ENCODE results near the gene HLCS.

HLCS gene

DNA sequence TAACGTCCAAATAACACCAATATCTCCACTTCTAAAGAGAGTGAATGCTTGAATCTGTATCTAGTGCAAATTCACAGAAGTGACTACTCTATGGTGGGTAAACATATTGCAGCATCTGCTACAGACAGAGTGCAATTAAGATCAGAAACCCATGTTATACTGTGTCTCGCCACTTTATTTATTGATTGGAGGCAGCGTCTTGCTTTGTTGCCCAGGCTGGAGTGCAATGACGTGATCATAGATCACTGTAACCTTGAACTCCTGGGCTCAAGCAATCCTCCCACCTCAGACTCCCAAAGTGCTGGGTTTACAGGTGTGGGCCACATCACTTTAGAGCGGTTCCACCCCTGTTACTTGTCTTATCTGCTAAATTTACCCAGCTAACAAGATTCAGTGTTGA lies 57.0 kb downstream of the HLCS start:
- ChIA-PET CTCF (no interaction called here), POLR2A (no interaction called here)
- Histone ChIP-seq H3K4me1 (ENCODE audit: control extremely low read depth in 1 of 4, control insufficient read depth in 4 of 4, insufficient read depth in 4 of 4, low read length in 3 of 4) (no peaks in the 10 kb centered on the region), H3K4me3 (ENCODE audit: control insufficient read depth in 1 of 7, extremely low read depth in 1 of 7, insufficient read depth in 4 of 7, low read depth in 2 of 7, low read length in 6 of 7) (no peak overlapping the region), H3K27ac (ENCODE audit: insufficient read depth in 1 of 2, low read depth in 1 of 2, low read length in 2 of 2, poor library complexity in 1 of 2, severe bottlenecking in 2 of 2) (no peak overlapping the region), H3K36me3 (ENCODE audit: control insufficient read depth in 4 of 4, insufficient read depth in 4 of 4, low read length in 3 of 4) (no peaks in the 10 kb centered on the region), H3K27me3 (replicated peaks in 2 of 5; ENCODE audit: control insufficient read depth in 4 of 5, insufficient read depth in 5 of 5, low read length in 4 of 5) (no peaks in the 10 kb centered on the region), H3K9me3 (ENCODE audit: control extremely low read depth in 1 of 5, control insufficient read depth in 4 of 5, insufficient read depth in 2 of 5, low read depth in 1 of 5, low read length in 4 of 5) (no peaks in the 10 kb centered on the region)
- WGBS (ENCODE audit: insufficient coverage), result 100% methylated on average over 4 of the region's 5 CpGs
- DNase-seq, result no peak

DNA sequence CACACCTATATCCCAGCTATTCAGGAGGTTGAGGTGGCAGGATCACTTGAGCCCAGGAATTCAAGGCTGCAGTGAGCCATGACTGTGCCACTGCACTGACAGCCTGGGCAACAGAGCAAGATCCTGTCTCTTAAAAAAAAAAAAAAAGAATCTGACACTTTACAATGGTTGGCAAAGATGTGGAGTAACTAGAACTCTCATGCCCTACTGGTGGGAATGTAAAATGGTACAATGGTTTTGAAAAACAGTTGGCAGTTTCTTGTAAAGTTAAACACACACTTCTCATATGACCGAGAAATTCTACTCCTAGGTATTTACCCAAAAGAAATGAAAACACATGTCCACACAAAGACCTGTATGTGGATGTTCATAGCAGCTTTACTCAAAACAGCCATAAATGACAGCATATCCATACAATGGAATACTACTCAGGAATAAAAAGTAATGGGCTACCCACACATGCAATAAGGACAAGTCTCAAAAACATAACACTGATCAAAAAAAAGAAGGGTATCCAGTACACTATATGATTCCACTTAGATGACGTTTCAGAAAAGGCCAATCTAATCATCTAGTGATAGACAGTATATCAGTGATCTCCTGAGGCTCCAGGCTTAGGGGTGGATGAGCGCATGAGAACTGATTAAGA lies 58.1 kb downstream of the HLCS start:
- no peaks in the 10 kb centered on the region for H3K4me1 ChIP-seq (ENCODE audit: control extremely low read depth in 1 of 4, control insufficient read depth in 4 of 4, insufficient read depth in 4 of 4, low read length in 3 of 4)
- no peak for DNase-seq
- no peaks in the 10 kb centered on the region for H3K9me3 ChIP-seq (ENCODE audit: control extremely low read depth in 1 of 5, control insufficient read depth in 4 of 5, insufficient read depth in 2 of 5, low read depth in 1 of 5, low read length in 4 of 5)
- H3K27ac ChIP-seq (ENCODE audit: insufficient read depth in 1 of 2, low read depth in 1 of 2, low read length in 2 of 2, poor library complexity in 1 of 2, severe bottlenecking in 2 of 2), result no peak overlapping the region
- POLR2A ChIA-PET, result no interaction called here
- 50% methylated on average over 2 of the region's 3 CpGs for WGBS (ENCODE audit: insufficient coverage)
- no peak overlapping the region for H3K4me3 ChIP-seq (ENCODE audit: control insufficient read depth in 1 of 7, extremely low read depth in 1 of 7, insufficient read depth in 4 of 7, low read depth in 2 of 7, low read length in 6 of 7)
- no peaks in the 10 kb centered on the region for H3K36me3 ChIP-seq (ENCODE audit: control insufficient read depth in 4 of 4, insufficient read depth in 4 of 4, low read length in 3 of 4)
- CTCF ChIA-PET, result interaction anchor here (0.7 to 0.9 kb wide), 2 partner anchors 16 to 184 kb away, joined by 3 read pairs; no protein-coding TSS in a partner anchor
- H3K27me3 ChIP-seq (replicated peaks in 2 of 5; ENCODE audit: control insufficient read depth in 4 of 5, insufficient read depth in 5 of 5, low read length in 4 of 5), result no peaks in the 10 kb centered on the region

DNA sequence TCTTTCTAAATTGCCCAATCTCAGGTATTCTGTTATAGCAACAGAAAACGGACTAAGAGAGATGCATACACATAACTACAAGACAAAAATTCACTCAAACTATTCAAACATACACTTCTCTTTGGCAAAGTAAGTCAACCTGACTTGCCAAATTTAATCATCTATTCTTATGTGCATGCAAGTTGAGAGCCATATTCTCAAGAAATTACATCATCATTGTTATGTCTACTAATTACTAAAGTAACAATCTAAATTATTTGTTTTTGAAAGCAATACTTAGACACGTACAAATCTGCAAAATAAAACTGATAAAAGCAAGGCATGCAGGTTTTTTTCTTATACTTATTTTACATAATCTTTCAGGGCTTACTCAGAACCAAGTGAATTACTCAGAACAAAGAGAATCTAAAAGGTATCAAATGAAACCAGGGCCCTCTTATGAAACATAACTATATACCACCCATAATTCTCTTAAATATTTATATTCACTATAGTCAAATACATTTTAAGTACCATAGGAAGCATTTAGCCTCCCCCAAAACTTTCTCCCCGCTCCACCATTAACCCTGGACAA lies 62.3 kb downstream of the HLCS start:
- ChIA-PET CTCF (interaction anchor here (1.1 kb wide), 1 partner anchor 23 kb away, joined by 3 read pairs; no protein-coding TSS in a partner anchor), POLR2A (no interaction called here)
- Histone ChIP-seq H3K4me3 (ENCODE audit: control insufficient read depth in 1 of 7, extremely low read depth in 1 of 7, insufficient read depth in 4 of 7, low read depth in 2 of 7, low read length in 6 of 7) (no peak overlapping the region), H3K9me3 (ENCODE audit: control extremely low read depth in 1 of 5, control insufficient read depth in 4 of 5, insufficient read depth in 2 of 5, low read depth in 1 of 5, low read length in 4 of 5) (no peaks in the 10 kb centered on the region), H3K27me3 (replicated peaks in 2 of 5; ENCODE audit: control insufficient read depth in 4 of 5, insufficient read depth in 5 of 5, low read length in 4 of 5) (no peaks in the 10 kb centered on the region), H3K27ac (ENCODE audit: insufficient read depth in 1 of 2, low read depth in 1 of 2, low read length in 2 of 2, poor library complexity in 1 of 2, severe bottlenecking in 2 of 2) (no peak overlapping the region), H3K36me3 (ENCODE audit: control insufficient read depth in 4 of 4, insufficient read depth in 4 of 4, low read length in 3 of 4) (no peaks in the 10 kb centered on the region), H3K4me1 (ENCODE audit: control extremely low read depth in 1 of 4, control insufficient read depth in 4 of 4, insufficient read depth in 4 of 4, low read length in 3 of 4) (no peaks in the 10 kb centered on the region)
- no CpG with 5 or more reads among the region's 3 CpGs for WGBS (ENCODE audit: insufficient coverage)
- DNase-seq, result no peak

DNA sequence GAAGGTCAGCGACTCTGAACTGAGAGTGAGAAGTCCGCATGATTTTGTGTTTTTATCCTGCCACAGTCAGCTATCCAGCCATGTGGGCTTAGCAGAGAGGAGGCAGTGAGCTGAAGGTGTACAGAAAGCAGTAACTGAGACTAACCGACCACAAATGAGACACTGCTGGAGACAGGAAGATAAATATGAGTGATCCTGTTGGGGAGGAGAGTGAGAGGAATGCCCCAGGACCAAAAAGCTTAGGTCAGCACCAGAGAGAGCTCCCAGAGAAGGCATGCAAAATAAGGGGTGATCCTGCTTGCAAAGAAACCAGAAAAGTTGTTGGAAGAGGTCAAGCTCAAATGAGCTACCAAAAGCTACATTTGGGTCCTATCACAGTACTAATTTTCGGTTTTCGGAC lies 63.7 kb downstream of the HLCS start:
- CTCF ChIA-PET, result no interaction called here
- no peaks in the 10 kb centered on the region for H3K4me1 ChIP-seq (ENCODE audit: control extremely low read depth in 1 of 4, control insufficient read depth in 4 of 4, insufficient read depth in 4 of 4, low read length in 3 of 4)
- no peak overlapping the region for H3K27ac ChIP-seq (ENCODE audit: insufficient read depth in 1 of 2, low read depth in 1 of 2, low read length in 2 of 2, poor library complexity in 1 of 2, severe bottlenecking in 2 of 2)
- H3K36me3 ChIP-seq (ENCODE audit: control insufficient read depth in 4 of 4, insufficient read depth in 4 of 4, low read length in 3 of 4), result no peaks in the 10 kb centered on the region
- H3K9me3 ChIP-seq (ENCODE audit: control extremely low read depth in 1 of 5, control insufficient read depth in 4 of 5, insufficient read depth in 2 of 5, low read depth in 1 of 5, low read length in 4 of 5), result no peaks in the 10 kb centered on the region
- no peak for DNase-seq
- H3K4me3 ChIP-seq (ENCODE audit: control insufficient read depth in 1 of 7, extremely low read depth in 1 of 7, insufficient read depth in 4 of 7, low read depth in 2 of 7, low read length in 6 of 7), result no peak overlapping the region
- WGBS (ENCODE audit: insufficient coverage), result 82% methylated on average over 3 of the region's 5 CpGs
- POLR2A ChIA-PET, result no interaction called here
- H3K27me3 ChIP-seq (replicated peaks in 2 of 5; ENCODE audit: control insufficient read depth in 4 of 5, insufficient read depth in 5 of 5, low read length in 4 of 5), result no peaks in the 10 kb centered on the region

DNA sequence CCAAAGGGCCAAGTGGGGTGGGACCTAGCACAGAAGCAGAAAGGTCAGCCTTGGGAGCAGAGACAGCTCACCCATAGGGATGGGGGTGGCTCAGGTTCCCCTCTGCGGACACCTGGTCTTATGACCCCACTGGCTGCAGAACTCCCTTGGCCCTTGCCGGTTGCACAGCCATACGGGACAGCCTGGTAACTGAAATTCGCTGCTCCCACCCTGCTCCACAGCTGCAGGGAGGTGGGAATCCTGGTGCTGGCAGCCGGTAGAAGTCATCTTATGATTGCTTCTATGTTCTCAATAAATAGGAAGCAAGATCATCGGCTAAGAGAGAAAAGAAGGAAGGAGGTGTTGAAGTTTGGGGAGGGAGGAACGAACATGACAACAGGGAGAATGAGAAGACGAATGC lies 64.1 kb downstream of the HLCS start:
- no peaks in the 10 kb centered on the region for H3K9me3 ChIP-seq (ENCODE audit: control extremely low read depth in 1 of 5, control insufficient read depth in 4 of 5, insufficient read depth in 2 of 5, low read depth in 1 of 5, low read length in 4 of 5)
- ChIA-PET POLR2A (no interaction called here), CTCF (no interaction called here)
- H3K4me3 ChIP-seq (ENCODE audit: control insufficient read depth in 1 of 7, extremely low read depth in 1 of 7, insufficient read depth in 4 of 7, low read depth in 2 of 7, low read length in 6 of 7), result no peak overlapping the region
- WGBS (ENCODE audit: insufficient coverage), result 100% methylated on average over 8 of the region's 8 CpGs
- H3K27ac ChIP-seq (ENCODE audit: insufficient read depth in 1 of 2, low read depth in 1 of 2, low read length in 2 of 2, poor library complexity in 1 of 2, severe bottlenecking in 2 of 2), result no peak overlapping the region
- no peaks in the 10 kb centered on the region for H3K36me3 ChIP-seq (ENCODE audit: control insufficient read depth in 4 of 4, insufficient read depth in 4 of 4, low read length in 3 of 4)
- DNase-seq, result no peak
- no peaks in the 10 kb centered on the region for H3K4me1 ChIP-seq (ENCODE audit: control extremely low read depth in 1 of 4, control insufficient read depth in 4 of 4, insufficient read depth in 4 of 4, low read length in 3 of 4)
- H3K27me3 ChIP-seq (replicated peaks in 2 of 5; ENCODE audit: control insufficient read depth in 4 of 5, insufficient read depth in 5 of 5, low read length in 4 of 5), result no peaks in the 10 kb centered on the region

DNA sequence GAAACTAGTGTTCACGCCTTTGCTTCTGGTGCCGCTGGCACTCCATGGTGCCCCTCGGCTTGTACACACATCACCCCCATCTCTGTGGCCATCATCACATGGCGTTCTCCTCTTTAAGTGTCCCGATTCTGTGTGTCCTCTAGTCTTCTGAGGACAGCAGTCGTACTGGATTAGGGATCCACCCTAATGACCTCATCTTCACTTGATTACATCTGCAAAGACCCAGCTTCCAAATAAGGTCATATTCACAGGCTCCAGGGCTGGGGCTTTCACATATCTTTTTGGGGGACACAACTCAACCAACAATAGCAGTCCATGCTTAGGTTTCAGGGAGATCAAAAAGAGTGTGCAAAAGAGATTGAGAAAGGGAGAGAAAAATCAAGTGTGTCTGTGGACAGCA lies 64.9 kb downstream of the HLCS start:
- Histone ChIP-seq H3K36me3 (ENCODE audit: control insufficient read depth in 4 of 4, insufficient read depth in 4 of 4, low read length in 3 of 4) (peaks cover 0 to 4% (median 0%) of the 10 kb centered on the region in 4 experiments), H3K27ac (ENCODE audit: insufficient read depth in 1 of 2, low read depth in 1 of 2, low read length in 2 of 2, poor library complexity in 1 of 2, severe bottlenecking in 2 of 2) (no peak overlapping the region), H3K4me3 (ENCODE audit: control insufficient read depth in 1 of 7, extremely low read depth in 1 of 7, insufficient read depth in 4 of 7, low read depth in 2 of 7, low read length in 6 of 7) (no peak overlapping the region), H3K27me3 (replicated peaks in 2 of 5; ENCODE audit: control insufficient read depth in 4 of 5, insufficient read depth in 5 of 5, low read length in 4 of 5) (no peaks in the 10 kb centered on the region), H3K9me3 (ENCODE audit: control extremely low read depth in 1 of 5, control insufficient read depth in 4 of 5, insufficient read depth in 2 of 5, low read depth in 1 of 5, low read length in 4 of 5) (no peaks in the 10 kb centered on the region), H3K4me1 (ENCODE audit: control extremely low read depth in 1 of 4, control insufficient read depth in 4 of 4, insufficient read depth in 4 of 4, low read length in 3 of 4) (no peaks in the 10 kb centered on the region)
- no peak for DNase-seq
- WGBS (ENCODE audit: insufficient coverage), result 100% methylated on average over 6 of the region's 6 CpGs
- ChIA-PET CTCF (no interaction called here), POLR2A (no interaction called here)

DNA sequence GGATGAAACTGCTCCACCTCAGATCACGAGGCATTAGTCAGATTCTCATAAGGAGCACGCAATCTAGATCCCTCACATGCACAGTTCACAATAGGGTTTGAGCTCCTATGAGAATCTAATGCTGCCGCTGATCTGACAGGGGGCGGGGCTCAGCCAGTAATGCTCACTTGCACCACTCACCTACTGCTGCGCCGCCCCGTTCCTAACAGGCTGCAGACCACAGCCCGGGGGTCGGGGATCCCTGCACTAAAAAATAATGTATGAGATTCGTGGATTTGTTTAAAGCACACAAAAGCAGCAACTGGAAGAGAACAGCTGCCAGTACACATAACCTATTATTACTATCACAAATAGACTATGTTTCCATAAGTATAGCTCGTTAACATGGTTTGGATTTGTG lies 72.9 kb downstream of the HLCS start:
- POLR2A ChIA-PET, result no interaction called here
- Histone ChIP-seq H3K9me3 (ENCODE audit: control extremely low read depth in 1 of 5, control insufficient read depth in 4 of 5, insufficient read depth in 2 of 5, low read depth in 1 of 5, low read length in 4 of 5) (peaks cover 0 to 2% (median 0%) of the 10 kb centered on the region in 5 experiments), H3K27ac (ENCODE audit: insufficient read depth in 1 of 2, low read depth in 1 of 2, low read length in 2 of 2, poor library complexity in 1 of 2, severe bottlenecking in 2 of 2) (no peak overlapping the region), H3K27me3 (replicated peaks in 2 of 5; ENCODE audit: control insufficient read depth in 4 of 5, insufficient read depth in 5 of 5, low read length in 4 of 5) (no peaks in the 10 kb centered on the region), H3K36me3 (ENCODE audit: control insufficient read depth in 4 of 4, insufficient read depth in 4 of 4, low read length in 3 of 4) (peaks cover 0 to 9% (median 2%) of the 10 kb centered on the region in 4 experiments), H3K4me1 (ENCODE audit: control extremely low read depth in 1 of 4, control insufficient read depth in 4 of 4, insufficient read depth in 4 of 4, low read length in 3 of 4) (no peaks in the 10 kb centered on the region), H3K4me3 (ENCODE audit: control insufficient read depth in 1 of 7, extremely low read depth in 1 of 7, insufficient read depth in 4 of 7, low read depth in 2 of 7, low read length in 6 of 7) (no peak overlapping the region)
- no peak for DNase-seq
- 98% methylated on average over 9 of the region's 11 CpGs for WGBS (ENCODE audit: insufficient coverage)
- CTCF ChIA-PET, result no interaction called here
